Vagina (tissue), 2 donors: ENCODE data around the gene CNTRL.

Source experiments
- POLR2AphosphoS5 ChIP-seq, 2 donors: sonication (generic); formaldehyde crosslinking; IDR thresholded peaks; one replicate each; pipeline ENCODE4 v1.9.0; 2017; ENCODE audit warnings: antibody characterized with exemption in 2 of 2, mild to moderate bottlenecking in 2 of 2, low read depth in 1 of 2; ENCODE audit not compliant: insufficient read depth in 1 of 2
- TF ChIP-seq, protein P1 (sequence below), 3 experiments: fragments of 450-650 bp in 2 of 3; fragments of 200-600 bp in 1 of 3; sonication (generic) in 1 of 3; IDR thresholded peaks; one replicate each; pipeline ENCODE4 v1.5.1; 2017 to 2019; ENCODE audit warnings: antibody characterized with exemption in 3 of 3, mild to moderate bottlenecking in 2 of 3, moderate library complexity in 2 of 3

- TF ChIP-seq, protein P1, sequence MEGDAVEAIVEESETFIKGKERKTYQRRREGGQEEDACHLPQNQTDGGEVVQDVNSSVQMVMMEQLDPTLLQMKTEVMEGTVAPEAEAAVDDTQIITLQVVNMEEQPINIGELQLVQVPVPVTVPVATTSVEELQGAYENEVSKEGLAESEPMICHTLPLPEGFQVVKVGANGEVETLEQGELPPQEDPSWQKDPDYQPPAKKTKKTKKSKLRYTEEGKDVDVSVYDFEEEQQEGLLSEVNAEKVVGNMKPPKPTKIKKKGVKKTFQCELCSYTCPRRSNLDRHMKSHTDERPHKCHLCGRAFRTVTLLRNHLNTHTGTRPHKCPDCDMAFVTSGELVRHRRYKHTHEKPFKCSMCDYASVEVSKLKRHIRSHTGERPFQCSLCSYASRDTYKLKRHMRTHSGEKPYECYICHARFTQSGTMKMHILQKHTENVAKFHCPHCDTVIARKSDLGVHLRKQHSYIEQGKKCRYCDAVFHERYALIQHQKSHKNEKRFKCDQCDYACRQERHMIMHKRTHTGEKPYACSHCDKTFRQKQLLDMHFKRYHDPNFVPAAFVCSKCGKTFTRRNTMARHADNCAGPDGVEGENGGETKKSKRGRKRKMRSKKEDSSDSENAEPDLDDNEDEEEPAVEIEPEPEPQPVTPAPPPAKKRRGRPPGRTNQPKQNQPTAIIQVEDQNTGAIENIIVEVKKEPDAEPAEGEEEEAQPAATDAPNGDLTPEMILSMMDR (IDR thresholded peaks at IDR 0.05): no peak
- no peak for TF ChIP-seq POLR2AphosphoS5 (IDR thresholded peaks at IDR 0.05; ENCODE audit: insufficient read depth in 1 of 2, low read depth in 1 of 2)
Measured at GRCh38 chr9:121071370-121071755, 3.4 kb upstream of the CNTRL start.
